NB4 (cell line): ENCODE results near the gene CCT5.

Experiments
- DNase-seq: peaks from one replicate; pipeline ENCODE4 v3.0.0; 2010; ENCODE audit warnings: low read depth
- H3K4me3 ChIP-seq: one replicate; pipeline ENCODE4 v1.5.1; 2011; ENCODE audit warnings: mild to moderate bottlenecking, low read depth, low read length, moderate library complexity
- CTCF ChIP-seq: IDR thresholded peaks from one replicate; pipeline ENCODE4 v1.5.1; 2012; ENCODE audit warnings: low read depth, low read length
- MAX ChIP-seq: IDR thresholded peaks from 2 replicates; pipeline ENCODE4 v1.6.1; 2011; ENCODE audit warnings: low read depth, low read length
- MYC ChIP-seq: IDR thresholded peaks from 2 replicates; pipeline ENCODE4 v1.6.1; 2011; ENCODE audit warnings: low read depth, low read length
- POLR2A ChIP-seq: IDR thresholded peaks from 2 replicates; pipeline ENCODE4 v1.6.1; 2011; ENCODE audit warnings: mild to moderate bottlenecking; ENCODE audit not compliant: insufficient read length; ENCODE audit errors: extremely low read depth

CCT5 gene

GRCh38 chr5:10248378-10249260, 1.5 kb upstream of the CCT5 start:
- H3K4me3 ChIP-seq: peak overlapping the region; percentile 98
- no peak for TF ChIP-seq MYC
- no peak for TF ChIP-seq POLR2A
- no peak for TF ChIP-seq CTCF
- no peak for TF ChIP-seq MAX
- DNase-seq: peak; percentile 32

- TF ChIP-seq CTCF (no peak), POLR2A (no peak), MAX (no peak; the same call in 1 of the 2 replicates), MYC (no peak; the same call in 1 of the 2 replicates)
- DNase-seq: peak; percentile 61
Observed at GRCh38 chr5:10250806-10251276, 761 bp downstream of the CCT5 start.

GRCh38 chr5:10251405-10251804, 1.3 kb downstream of the CCT5 start:
- TF ChIP-seq CTCF (no peak), POLR2A (no peak), MYC (no peak), MAX (no peak)

More at GRCh38 chr5:10250806-10251276, 761 bp downstream of the CCT5 start:
- peak overlapping the region; percentile 98 for H3K4me3 ChIP-seq

DNA sequence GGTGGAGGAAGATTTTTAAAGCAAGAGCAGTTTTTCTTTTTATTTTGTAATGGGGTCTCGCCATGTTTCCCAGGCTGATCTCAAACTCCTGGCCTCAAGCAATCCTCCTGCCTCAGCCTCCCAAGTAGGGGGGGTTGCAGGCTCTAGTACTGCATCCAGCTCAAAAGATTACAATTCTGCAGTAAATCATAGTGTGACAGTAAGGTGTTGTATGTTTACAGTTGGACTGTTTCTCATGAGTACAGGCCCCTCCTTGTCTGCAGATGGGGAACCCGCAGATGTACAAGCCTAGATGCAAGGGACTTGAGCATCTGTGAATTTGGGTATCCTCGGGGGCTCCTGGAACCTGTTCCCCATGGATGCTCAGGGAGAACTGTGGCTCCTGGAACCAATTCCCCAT, 3.3 kb downstream of the CCT5 start:
- H3K4me3 ChIP-seq: peak overlapping the region; percentile 48
- no peak for DNase-seq
- TF ChIP-seq POLR2A (no peak), MAX (no peak), CTCF (no peak), MYC (no peak)

More at GRCh38 chr5:10251405-10251804, 1.3 kb downstream of the CCT5 start:
- peak; percentile 77 for DNase-seq
- peak overlapping the region; percentile 98 for H3K4me3 ChIP-seq

- peak overlapping the region; percentile 48 for H3K4me3 ChIP-seq
- TF ChIP-seq CTCF (no peak), MYC (no peak), MAX (no peak), POLR2A (no peak)
- DNase-seq: no peak
Observed at GRCh38 chr5:10254686-10255085, 4.6 kb downstream of the CCT5 start.
